NCI-H2107 treated with DMSO at 0.1 percent for 48 hours (cell line): ENCODE results near the gene NEURL3.
"Not testable (repeated sequence)": the region's sequence is repeated elsewhere in the genome, so short reads cannot be mapped to it uniquely, and the experiment has no call there.

Experiments used
- DNase-seq: peaks from one replicate; lab custom pipeline; 2025; ENCODE audit not compliant: unreplicated experiment; lab: John Stamatoyannopoulos, UW

Gene NEURL3

DNA sequence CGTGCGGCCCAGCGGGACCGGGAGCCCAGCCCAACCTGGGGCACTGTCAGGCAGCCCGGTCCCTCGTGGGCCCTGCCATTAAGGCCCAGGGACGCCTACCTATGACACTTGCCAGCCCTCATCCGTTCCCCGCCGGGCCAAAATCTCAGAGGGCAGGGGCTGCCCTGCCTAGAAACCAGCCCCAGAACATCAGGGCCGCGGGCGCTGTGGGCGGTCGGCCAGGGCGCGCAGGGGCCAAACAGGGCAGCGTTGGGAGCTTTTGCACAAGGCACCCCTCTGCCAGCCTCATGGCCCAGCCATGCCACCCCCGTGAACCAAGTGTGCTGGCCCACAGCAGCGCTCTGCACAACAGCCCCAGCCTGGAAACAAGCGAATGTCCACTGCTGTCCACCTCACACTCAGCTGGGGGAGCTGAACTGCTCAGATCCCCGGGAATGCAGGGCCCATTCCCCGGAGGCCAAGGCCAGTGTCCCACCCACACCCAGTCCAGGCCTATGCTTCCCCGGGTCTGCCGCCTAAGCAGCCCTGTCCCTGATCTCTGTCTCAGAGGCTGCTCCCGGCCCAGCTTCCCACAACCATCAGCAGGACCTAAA, 3.5 kb upstream of the NEURL3 start:
- DNase-seq = no peak

DNA sequence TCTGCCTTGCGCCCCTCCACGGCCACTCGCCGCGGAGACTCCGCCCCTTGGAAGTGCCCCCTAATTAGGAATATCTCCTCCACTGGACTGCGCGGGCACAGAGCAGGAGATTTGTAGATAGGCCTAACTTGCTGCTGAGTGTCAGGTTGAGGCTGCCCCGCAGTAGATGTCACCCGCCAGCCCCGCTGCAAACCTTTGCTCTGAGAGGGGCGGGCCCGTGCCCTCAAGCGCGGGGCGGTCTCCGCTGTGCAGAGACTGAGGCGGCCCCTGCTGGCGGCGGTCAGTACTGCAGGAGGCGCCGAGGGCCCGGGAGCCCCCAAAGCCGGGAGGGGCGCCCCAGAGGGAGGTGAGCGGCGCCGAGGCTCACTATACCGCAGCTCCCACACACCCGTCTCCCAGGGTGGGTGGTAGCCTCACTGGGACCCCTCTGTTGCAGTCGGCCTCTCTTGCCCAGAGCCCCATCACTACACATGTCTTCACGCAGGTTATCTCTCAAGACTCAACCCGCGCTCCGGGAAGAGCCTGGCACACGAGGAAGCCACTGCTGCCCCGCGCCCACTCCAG, 2.9 kb upstream of the NEURL3 start:
- no peak for DNase-seq

DNA sequence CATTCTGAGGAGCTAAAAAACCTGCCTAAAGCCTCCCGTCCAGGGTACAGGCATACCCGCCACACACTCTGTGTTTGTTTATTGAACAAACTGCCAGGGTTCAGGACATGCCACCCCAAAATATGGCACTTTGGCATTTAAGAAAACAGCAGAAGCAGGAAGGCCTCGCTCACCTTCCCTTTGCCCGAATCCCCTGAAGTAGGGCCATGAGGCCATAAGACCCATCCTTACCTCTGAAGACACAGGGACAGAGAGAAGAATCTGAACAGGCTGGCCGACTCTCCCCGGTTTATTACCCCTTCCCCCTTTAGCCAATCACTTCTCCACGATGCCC, 1.7 kb upstream of the NEURL3 start:
- DNase-seq = no peak

DNA sequence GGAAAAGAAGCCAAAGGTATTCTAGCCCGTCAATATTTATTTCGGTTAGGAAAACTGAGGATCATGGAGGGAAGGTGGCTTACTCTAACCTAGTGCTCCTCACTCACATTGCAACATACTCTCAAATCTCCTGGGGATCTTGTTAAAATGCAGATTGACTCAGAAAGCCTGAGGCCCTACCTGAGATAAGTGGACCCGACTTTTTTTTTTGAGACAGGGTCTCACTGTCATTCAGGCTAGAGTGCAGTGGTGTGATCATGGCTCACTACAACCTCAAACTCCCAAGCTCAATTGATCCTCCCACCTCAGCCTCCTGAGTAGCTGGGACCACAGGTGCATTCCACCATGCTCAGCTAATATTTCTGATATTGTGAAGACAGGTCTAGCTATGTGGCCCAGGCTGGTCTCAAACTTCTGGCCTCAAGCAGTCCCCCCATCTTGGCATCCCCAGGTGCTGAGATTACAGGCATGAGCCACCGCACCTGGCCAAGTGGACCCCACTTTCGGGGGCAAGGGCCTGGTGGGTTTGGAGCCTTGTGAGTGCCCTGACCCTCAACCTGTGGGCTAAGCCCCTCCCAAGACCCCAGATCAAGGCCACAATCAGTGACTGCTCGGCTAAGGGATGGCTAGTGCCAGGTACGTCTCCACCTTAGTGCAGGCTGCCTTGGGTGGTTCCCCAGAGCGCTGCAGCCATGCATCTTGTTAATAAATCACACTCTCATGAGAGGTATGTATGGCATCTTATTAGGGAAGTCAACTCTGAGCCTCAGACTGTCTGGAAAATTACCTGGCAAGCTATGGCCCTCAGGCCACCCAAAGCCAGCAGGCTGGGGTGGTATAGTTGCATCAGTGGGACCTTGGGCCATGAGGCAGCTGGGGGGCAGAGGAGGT, 1.1 kb upstream of the NEURL3 start:
- no peak for DNase-seq

DNA sequence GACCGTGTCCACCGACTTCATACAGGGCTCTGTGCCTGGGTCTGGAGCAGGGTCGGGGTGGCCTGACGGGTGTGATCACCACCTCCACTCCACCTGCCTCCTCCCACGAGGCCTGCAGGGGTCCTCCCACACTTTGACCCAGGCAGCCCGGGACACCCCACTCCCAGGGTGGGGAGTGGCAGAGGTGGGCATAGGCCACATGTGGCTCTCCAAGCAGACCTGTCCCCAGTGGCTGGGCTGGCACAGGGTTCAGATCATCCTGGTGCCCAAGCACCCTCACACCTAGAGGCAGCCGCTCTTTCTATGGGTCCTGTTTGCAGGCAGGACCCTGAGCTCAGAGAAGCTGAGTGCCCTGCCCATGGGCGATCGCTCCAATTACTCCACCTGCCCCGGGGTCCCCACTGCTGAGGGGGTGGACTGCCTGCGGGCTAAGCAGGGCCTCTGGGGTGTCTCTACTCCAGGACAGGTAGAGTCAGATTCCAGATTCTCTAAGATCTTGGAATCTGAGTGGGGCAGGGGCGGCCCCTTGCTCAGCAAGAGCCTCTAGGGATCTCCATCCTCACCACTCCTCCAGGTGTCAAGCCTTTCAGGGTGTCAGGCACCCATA, 1.4 kb downstream of the NEURL3 start:
- no peak for DNase-seq

DNA sequence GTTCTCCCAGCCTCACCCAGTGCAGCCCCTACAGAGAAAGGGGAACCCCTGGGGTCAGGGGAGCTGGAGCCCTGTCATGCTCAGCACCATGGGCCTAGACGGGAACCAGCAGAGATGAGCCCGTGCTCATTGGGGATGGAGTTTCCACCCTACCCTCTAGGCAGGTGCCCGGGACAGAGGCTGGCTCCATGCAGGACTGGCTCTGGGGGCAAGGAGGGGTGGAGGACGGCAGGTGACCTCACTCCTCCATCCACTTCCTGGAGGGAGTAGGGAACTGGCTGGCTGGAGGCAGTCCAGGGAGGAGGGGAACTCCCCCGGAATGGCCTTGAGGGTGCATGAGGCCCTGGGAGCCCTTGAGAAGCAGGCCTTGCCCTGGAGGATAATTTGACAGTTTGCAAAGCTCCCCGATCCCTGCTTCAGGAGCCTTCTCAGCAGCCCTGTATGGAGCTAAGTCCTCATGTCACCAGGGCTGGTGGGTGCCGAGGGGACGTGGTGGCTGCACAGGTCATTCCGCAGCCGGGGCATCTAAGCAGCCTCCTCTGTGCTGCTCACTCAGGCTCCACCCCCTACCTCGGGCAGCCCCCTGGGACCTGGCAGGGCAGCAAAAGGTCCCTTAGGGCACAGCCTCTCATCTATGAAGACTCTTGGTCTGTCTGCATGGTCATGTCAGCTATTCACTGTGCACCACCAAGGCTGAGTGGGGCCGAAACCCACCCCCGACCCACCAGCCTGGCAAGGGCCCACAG, 2.1 kb downstream of the NEURL3 start:
- DNase-seq = no peak

DNA sequence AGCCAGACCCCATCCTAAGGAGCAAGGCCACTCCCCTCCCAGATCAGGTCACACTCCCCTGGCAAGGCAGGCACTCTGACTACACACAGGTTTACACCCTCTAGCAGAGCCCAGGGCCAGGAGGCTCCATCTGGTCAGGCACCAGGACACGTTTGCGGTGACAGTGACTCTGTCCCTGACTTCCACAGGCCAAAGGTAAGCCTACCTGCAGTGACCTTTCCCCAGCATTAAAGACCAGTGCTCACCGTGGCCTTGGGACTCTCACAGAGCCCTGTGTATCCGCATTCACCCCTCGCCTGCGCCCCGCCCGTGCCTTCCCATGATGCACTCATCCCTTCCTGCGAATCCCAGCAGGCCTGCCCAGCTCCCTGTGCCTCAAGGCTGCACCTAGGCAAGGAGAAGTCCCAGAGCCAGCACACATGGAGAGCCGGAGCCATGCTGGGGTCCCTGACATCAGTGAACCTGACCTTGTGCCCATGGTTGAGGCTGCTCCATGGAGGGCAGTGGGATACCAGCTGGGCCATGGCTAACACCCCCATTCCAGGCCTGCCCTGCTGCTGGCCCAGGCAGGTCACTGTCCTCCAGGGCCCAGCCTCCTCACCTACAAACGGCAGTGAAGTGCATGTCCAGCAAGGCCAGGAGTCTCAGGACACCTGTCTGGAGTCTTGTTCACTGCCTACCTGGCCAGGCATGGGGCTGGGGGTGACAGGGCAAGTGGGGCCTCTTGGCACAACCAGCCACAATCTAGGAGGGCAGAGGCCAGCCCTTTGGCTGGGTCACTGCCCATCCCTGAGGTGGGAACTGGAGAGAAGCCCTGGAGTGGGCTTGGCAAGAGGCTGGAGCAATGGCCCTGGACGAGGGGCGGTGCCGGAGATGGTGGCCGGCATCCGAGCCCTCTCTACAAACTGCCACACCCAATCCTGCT, 3.0 kb downstream of the NEURL3 start:
- DNase-seq = no peak

DNA sequence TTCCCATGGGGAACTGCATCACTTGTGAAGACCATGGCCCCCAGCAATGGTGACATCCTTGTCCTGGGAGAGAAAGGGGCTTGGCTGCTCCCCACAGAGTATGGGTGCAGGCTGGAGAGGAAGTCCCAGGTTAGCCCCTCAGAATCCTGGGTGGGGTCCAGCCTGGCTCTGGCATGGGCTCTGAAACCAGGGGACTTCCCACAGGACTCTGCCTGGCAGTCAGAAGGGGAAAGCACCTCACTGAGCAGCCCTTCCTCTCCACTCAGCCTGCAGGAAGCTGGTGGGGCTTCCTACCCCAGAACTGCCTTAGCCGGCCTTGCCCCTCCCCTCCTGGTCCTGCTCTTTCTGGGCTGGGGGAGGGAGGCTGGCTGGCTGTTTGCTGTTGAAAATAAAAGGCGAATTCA, 3.7 kb downstream of the NEURL3 start:
- no peak for DNase-seq

DNA sequence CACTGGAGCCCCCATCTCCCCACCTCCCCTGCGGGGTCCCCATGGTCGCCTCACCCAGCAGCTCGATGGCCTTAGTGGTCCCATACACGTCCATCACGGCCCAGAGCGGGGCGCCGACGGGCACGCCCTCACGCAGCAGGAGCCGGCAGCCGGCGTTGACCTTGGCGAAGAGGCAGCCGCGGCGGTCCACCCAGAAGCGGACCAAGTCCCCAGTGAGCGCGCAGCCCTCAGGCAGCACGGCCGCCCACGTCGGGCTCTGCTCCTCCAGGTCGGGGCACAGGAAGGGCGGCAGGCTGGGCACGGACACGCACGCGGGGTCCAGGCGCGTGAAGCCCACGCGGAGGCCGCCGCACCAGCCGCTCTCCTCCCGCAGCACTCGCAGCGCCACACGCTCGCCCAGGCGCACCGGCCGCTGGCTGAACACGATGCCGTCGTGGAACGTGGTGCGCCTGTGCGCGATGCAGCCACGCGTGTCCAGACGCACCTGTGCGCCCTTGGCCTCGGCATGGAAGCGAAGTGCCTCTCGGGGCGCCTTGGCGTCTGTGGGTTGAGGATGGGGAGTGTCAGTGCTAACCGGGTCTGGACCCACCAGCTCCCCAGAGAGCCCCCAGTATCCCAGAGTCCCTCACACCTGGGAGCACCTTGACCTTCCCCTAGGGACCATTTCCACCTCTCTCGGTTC, 4.6 kb downstream of the NEURL3 start:
- no peak for DNase-seq

DNA sequence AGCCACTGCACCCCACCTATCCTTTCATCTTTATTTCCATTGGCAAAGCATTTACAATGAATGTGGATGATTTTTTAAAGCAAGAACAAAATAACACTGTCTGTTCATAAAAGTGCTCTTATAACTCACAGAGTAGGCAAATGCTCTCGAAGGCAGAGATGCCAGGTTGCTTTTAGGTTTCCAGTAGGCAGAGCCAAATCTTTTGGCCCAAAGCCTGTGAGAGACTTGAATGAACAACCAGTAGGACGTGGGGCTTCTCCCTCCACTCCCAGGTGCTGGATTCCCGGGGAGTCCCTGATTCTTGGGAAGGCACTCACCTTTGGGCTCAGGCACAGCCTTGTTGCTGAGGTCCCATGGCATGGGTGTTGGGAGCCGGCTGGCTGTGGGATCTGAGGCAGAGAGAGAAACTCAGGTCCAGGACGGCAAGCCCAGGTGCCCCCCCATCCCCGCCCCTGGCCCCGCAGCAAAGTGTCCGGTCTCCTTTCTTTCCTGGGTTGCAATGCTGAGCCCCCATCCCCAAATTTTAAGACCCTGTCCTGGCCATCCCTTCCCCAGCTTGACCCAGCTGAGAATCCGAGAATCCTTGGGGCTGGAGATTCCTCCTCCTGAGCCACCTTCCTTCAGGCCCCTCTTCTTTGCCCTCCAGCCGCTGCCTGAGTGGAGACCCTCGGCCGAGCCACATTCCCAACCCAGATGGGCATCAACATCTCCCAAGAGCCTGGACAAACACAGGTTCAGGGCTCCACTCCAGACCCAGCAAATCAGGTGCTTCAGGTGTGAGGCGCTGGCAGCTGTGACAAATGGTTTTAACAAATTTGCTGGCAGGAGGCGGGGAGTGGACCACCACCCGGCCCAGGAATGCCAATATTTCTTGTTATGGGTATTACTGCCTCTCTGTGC, 5.8 kb downstream of the NEURL3 start:
- no peak for DNase-seq

DNA sequence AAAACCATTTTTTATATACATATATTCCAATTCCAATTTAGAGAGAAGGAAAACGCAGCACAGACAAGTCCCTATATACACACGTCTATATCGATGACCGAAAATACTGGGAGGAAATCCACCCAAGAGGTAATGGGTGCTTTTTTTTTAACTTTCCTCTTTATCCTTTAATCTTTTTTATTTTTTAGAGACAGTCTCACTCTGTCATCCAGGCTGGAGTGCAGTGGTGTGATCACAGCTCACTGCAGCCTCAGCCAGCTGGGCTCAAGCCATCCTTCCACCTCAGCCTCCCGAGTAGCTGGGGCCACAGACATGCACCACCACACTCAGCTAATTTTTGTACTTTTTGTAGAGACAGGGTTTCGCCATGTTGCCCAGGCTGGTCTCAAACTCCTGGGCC, 6.5 kb downstream of the NEURL3 start:
- DNase-seq = not testable (repeated sequence)

DNA sequence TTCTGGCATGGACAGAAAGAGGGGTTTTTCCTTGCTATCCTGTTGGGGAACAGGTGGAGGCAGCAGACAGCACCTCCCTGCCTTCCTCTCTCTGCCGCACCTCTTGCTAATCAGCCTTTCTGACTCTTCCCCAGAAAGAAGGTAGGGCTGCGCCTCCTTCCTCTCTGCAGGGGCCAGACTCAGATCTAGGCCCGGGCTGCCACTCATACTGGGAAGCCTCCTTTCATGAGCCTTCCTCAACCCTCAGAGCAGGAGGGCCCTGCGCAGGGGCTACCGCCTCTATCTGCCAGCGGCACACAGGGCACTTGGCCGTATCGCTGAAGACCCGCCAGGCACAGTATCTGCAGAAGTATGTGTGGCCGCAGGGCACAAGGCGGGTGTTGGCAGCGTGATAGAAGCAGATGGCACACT, 7.1 kb downstream of the NEURL3 start:
- DNase-seq = no peak

DNA sequence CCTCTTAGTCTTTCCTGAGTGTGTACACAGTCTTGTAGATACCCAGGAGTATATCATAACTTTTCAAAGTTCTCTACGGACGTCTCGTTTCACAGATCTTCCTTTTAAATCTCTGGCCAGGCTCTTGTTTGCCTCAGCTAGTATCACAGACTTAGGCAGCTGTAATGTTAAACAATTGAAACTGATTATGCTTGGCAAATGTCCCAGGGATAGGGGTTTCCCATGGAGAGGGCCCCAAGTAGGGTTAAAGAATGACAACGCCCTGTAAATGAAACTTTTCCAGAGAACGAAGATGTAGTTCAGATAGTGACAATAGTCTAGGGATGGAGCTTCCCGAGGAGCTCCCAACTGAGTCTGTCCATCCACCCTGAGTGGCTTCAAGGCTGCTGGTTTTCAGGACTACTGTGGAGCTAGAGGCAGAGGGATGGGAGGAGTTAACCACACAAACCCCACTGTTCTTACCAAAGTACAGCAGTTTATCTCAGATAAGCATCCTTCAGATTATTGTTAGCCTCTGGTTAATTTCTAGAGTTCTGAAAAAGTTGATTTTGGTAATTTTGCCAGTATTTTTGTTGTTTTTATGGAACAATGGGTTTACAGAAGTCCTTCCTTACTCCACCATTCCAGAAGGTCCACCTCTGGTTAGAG, 9.1 kb downstream of the NEURL3 start:
- DNase-seq = no peak

DNA sequence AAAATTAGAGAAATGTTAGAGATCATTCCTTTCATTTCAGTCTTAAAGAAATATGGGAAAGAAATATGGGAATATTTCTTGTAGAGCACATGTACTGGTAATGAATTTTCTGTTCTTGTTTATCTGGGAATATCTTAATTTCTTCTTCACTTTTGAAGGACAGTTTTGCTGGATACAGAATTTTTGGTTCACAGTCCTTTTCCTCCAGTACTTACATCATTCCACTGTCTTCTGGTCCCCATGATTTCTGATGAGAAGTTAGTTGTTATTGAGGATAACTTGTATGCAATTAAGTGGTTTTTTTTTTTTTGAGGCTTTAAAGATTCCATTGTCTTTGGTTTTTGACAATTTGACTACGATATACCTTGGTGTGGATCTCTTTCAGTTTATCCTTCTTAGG, 11.0 kb downstream of the NEURL3 start:
- no peak for DNase-seq

DNA sequence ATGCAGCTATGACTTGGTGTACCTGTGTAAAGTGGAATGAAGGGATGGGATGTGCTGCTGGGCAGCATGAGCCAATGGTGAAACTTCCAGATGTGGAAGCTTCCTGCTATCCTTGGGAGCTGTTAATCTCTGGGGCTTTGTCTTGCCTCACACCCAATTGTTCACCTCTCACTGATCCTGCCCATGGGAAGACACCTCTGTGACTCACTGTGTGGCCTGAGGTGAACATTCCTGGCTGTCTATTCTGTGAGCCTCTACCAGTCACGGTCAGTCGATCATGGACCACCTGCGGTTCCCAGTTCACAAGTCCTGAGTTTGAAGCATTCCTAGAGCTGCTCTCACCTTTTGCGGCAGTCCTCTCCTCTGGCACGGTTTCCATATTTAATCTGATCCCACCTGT, 12.1 kb downstream of the NEURL3 start:
- no peak for DNase-seq

DNA sequence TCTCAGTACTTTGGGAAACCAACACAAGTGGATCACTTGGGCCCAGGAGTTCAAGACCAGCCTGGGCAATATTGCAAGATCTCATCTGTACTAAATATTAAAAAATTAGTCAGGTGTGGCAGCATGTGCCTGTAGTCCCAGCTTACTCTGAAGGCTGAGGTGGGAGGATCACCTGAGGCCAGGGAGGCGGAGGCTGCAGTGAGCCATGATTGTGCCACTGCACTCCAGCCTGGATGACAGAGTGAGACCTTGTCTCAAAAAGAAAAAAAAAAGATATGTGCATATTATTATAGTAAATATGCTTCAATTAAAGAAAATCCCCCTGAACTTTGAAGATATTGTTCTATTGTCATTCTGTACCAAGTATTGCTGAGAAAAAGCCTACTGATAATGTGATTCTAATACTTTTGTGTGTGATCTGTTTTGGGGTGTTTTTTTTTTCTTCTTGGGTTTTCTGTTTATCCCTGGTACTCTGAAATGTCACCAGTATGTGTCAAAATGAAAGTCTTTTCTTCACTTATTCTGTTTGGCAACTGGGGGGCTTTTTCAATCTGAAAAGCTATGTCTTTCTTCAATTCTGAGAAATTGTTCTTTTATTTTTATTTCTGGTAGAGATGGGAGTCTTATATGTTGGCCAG, 13.2 kb downstream of the NEURL3 start:
- DNase-seq = no peak

DNA sequence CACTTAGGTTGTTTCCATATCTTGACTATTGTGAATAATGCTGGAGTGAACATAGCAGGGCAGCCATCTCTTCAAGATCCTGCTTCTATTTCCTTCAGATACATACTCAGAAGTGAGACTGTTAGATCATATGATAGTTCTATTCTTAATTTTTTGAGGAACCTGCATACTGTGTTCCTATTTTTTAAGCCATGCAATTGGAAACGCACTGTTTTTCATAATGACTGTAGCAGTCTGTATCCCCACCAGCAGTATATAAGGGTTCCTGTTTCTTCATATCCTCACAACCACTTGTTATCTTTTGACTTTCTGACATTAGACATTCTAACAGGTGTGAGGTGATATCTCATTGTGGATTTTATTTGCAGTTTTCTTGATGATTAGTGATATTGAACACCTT, 15.5 kb downstream of the NEURL3 start:
- no peak for DNase-seq

DNA sequence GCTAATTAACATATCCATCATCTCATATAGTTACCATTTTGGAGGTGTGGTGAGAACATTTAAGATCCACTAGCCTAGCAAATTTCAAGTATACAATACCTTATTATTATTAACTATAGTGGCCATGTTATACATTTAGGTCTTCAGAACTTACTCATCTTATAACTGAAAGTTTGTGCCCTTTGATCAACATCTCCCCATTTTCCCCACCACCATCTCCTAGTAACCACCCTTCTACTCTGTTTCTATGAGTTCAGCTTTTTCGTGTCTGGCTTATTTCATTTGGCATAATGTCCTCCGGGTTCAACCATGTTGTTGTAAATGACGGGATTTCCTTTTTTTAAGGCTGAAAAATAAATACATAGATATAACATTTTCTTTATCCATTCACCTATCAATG, 15.9 kb downstream of the NEURL3 start:
- DNase-seq = no peak
